Activated CD4-positive, CD25-positive, alpha-beta regulatory T cell treated with anti-CD3 and anti-CD28 coated beads, Interleukin-2, amount 50 U/mL, for 16 hours (primary cell): ENCODE results near the gene DYNC2H1.

ENCODE experiments used
- DNase-seq: peaks from one replicate; pipeline ENCODE4 v3.0.0-alpha.2; 2020; ENCODE audit warnings: low read depth, low spot score

The DYNC2H1 gene

DNA sequence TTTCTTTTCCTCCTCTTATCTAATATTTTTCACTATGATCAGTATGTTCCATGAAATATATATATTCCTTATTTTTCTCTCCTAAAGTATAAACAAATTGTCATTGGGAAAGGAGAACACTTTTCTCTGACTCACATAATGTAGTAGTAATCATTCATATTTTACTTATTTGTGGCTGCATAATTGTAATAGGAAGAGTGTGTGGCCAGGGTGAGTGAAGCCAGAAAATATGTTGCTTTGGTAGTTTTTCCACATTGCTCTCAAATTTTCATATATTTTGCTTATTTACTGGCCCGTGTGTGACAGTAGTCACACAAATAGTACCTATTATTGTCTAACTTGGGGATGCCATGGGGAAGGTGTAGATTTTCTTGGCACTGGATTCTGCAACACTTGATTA is 172.1 kb downstream of the DYNC2H1 start:
- DNase-seq, result no peak

- DNase-seq, result no peak
These were observed 175.0 kb downstream of the DYNC2H1 start for GRCh38 chr11:103284260-103284659.

DNA sequence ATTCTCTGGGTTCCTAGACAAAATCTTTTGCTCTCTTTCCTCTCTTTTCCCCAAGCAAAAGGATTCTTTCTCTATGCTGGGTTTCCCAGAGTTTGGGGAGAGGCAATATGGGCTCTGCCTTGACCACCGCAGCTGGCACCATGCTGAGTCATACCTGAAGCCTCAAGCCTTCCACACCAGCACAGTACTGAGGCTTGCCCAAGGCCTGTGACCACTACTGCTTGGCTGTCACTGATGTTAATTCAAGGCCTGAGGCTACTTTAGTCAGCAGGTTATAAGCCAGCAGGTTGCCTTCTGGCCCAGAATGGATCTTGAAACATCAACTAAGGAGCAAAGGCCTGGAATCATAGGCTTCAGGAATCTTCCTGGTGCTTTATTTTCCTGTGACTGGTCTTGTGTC is 185.3 kb downstream of the DYNC2H1 start:
- DNase-seq, result no peak

GRCh38 chr11:103295704-103296103 is 186.5 kb downstream of the DYNC2H1 start:
- no peak for DNase-seq

GRCh38 chr11:103297900-103298299 is 188.7 kb downstream of the DYNC2H1 start:
- DNase-seq, result no peak

GRCh38 chr11:103315248-103315647 is 206.0 kb downstream of the DYNC2H1 start:
- no peak for DNase-seq

GRCh38 chr11:103317118-103317517 is 207.9 kb downstream of the DYNC2H1 start:
- no peak for DNase-seq

DNA sequence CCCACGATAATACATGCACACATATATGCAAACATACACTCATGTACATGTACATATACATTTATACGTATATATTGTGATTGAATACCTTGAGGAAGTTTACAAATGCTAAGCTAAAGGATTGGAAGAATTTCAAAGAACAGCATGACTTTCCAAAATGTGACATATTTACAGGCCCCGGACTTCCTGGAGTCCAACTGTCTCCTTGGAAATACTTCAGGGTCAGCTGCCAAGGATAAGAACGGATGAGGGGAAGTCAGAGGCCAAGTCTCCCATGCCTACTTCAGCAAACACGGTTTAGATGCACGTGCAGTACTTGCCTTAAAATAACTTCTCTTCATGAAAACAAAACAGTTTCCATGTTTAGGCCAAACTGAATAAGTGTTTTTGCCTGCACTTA is 213.6 kb downstream of the DYNC2H1 start:
- DNase-seq, result no peak

- no peak for DNase-seq
These were observed 216.5 kb downstream of the DYNC2H1 start for GRCh38 chr11:103325686-103326069.

DNA sequence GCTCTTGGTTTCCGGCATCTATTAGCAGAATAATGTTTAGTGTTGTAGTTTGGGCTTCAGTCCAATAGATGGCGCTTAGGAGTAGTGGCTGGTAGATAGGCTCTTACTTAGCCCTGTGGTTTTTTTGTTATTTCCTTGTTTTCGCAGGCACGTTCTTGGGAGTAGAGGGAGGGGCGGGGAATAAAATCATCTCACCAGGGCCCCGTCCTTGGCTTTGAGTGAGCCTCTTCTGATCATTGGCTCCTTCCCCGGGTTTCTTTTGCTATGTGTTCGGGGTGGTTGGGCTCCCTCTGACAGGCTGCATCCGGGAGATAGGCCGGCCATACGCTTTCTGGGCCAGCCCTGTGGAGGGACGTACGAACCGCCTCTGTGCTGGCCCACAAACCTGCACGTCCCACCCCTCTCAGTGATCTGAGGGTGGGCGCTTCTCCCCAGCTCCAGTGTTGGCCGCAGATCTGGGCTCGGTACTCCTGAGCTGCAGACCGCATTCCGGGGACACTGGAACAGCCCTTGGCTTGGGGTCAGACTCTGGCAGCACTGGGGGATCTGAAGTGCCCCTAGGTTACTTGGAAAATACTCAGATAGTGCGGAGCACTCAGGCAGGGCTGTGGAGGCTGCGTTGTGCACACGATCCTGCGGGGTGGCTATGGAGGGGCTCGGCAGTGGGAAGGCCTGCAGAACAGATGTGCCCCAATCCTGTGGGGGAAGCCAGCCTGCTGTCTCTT is 217.0 kb downstream of the DYNC2H1 start:
- DNase-seq, result no peak

GRCh38 chr11:103327721-103328120 is 218.5 kb downstream of the DYNC2H1 start:
- DNase-seq, result no peak

DNA sequence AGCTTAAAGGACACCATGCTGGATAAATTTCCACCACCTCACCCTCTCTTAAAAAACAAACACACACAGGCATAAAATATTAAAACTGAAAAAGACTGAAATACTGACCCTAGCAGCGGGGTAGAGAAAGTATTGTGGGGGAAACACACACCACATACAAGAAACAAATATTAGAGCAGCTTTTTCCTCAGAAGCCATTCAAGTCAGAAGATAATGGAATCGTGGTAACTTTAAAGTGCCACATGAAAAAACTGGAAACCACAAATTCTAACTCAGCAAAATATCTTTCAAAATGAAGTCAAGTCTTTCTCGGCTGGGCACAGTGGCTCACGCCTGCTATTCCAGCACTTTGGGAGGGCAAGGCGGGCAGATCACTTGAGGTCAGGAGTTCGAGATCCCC is 223.2 kb downstream of the DYNC2H1 start:
- DNase-seq, result no peak

GRCh38 chr11:103338621-103339484 is 229.6 kb downstream of the DYNC2H1 start:
- DNase-seq, result no peak

- DNase-seq, result no peak
These were observed 230.2 kb downstream of the DYNC2H1 start for GRCh38 chr11:103339485-103339857.

DNA sequence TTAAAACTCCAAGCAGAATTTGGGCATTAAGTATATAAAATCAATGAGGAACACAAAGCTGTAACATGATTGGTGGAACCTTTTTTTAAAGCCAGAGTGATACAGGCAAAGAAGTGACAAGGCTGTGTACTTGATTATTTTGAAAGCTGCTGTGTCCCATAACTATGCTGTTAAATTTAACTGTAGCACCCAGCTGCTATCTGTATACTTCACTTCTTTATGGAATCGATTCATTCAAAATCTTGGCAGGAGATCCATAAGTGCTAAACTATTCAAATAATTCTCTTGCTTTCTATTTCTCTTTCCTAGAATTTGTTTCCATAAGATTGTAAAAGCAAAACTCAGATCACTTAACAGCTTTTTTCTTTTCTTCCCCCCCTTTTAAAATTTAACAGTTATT is 231.7 kb downstream of the DYNC2H1 start:
- DNase-seq, result no peak

- no peak for DNase-seq
These were observed 235.7 kb downstream of the DYNC2H1 start for GRCh38 chr11:103344886-103345285.

GRCh38 chr11:103349595-103349994 is 240.4 kb downstream of the DYNC2H1 start:
- no peak for DNase-seq

GRCh38 chr11:103354656-103355055 is 245.4 kb downstream of the DYNC2H1 start:
- DNase-seq, result no peak

DNA sequence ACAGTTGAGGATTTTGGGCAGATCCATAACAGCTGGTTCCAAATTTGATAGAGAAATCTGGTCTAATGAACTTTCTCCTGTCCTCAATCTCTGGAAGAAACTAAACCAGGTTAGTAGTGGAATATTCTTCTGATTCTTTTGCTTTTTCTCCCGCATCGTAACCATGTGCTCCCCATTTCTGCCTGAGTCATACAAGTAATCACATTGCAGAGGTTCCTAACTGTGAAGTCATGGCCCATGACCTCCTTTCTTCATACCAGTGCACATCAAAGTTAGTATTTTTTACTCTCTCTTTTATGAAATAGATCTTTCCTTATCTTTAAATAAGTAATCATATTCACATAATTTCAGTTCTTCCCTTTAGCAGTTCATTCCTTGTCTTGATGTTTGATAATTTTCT is 249.0 kb downstream of the DYNC2H1 start:
- DNase-seq, result no peak

DNA sequence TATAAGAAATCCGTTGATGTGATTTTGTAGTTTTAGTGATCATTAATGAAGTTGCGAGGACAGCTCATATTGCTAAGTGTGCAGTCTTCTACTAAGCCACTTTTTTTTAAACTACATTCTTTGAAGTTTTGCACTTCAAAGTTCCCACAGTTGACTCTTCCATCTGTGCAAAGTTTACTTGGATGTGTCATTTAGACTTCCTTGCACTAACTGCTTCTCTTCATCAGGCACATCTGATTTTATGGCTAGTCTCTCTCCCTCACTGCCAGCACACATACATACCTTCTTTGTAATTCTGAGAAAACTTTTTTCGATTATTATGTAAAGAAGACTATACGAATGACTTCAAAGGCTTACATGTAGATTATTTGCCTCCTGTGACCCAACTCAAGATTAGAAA is 250.0 kb downstream of the DYNC2H1 start:
- DNase-seq, result no peak

DNA sequence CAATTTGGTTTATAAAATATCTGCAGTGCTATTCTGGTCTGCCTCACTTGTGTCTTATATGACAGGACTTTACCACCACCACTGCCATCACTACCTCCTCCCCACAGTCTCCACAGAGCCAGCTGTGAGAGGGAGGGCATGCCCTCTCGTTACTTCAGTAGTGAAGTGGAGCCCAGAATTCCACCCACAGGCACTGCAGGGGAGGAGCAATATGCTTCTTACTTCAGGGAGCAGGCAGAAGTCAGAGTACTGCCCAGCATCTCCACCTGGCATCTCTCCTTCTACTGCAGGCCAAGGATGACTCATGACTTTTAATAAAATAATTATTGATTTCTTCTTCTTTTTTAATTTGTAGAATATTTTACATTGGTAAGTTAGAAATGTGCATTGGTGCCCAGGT is 255.5 kb downstream of the DYNC2H1 start:
- no peak for DNase-seq

GRCh38 chr11:103367650-103368049 is 258.4 kb downstream of the DYNC2H1 start:
- no peak for DNase-seq

- DNase-seq, result no peak
These were observed 258.9 kb downstream of the DYNC2H1 start for GRCh38 chr11:103368145-103368544.
